Astrocyte of the spinal cord (primary cell): ENCODE results near the gene ABLIM1.
A peak's percentile ranks its signal among the peaks of the same experiment; 100 is the strongest.

Source experiments
- DNase-seq: peaks from one replicate; pipeline ENCODE4 v3.0.0; 2011; ENCODE audit warnings: low read depth, low spot score
- H3K4me3 ChIP-seq: 2 replicates; pipeline ENCODE4 v1.5.1; 2011; ENCODE audit warnings: low read depth, mild to moderate bottlenecking, low read length, moderate library complexity
- in situ Hi-C: cut with HindIII; loops from 2 replicates; pipeline ENCODE4 v1.10.0; 2017; ENCODE audit warnings: low sequenced_read_pairs
- TF ChIP-seq, protein P1 (sequence below): IDR thresholded peaks from 2 replicates; pipeline ENCODE4 v1.5.1; 2012; ENCODE audit warnings: low read depth, mild to moderate bottlenecking, low read length, inconsistent platforms

ABLIM1 gene

DNA sequence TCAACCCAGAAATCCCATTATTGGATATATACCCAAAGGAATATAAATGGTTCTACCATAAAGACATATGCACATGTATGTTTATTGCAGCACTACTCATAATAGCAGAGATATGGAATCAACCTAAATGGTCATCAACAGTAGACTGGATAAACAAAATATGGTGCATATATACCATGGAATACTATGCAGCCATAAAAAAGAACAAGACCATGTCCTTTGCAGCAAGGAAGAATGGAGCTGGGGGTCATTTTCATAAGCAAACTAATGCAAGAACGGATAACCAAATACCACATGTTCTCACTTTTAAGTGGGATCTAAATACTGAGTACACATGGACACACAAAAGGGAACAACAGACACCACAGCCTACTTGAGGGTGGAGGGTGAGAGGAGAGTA, 251.6 kb downstream of the ABLIM1 start:
- no peak for DNase-seq
- TF ChIP-seq, protein P1, sequence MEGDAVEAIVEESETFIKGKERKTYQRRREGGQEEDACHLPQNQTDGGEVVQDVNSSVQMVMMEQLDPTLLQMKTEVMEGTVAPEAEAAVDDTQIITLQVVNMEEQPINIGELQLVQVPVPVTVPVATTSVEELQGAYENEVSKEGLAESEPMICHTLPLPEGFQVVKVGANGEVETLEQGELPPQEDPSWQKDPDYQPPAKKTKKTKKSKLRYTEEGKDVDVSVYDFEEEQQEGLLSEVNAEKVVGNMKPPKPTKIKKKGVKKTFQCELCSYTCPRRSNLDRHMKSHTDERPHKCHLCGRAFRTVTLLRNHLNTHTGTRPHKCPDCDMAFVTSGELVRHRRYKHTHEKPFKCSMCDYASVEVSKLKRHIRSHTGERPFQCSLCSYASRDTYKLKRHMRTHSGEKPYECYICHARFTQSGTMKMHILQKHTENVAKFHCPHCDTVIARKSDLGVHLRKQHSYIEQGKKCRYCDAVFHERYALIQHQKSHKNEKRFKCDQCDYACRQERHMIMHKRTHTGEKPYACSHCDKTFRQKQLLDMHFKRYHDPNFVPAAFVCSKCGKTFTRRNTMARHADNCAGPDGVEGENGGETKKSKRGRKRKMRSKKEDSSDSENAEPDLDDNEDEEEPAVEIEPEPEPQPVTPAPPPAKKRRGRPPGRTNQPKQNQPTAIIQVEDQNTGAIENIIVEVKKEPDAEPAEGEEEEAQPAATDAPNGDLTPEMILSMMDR, result no peak
- H3K4me3 ChIP-seq, result no peak overlapping the region
- in situ Hi-C loops, result no loop called here

DNA sequence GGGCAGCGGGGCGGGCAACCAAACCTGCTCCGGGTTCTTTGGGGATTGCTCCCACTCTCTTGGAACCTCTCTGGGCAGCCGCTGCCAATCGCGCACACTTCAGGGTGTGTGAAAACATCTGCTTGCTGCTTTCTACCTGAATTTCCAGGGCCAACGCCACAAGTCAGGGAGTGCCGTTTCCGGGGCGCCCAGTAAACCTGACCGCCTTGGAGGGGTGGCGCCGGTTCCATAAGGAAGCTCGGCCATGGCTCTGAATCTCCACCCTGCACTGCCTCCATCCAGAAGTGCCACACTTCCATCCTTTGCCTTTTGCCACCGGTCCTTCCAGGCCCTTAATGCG, 253.1 kb downstream of the ABLIM1 start:
- DNase-seq, result no peak
- in situ Hi-C loops, result no loop called here
- TF ChIP-seq, protein P1, result no peak
- H3K4me3 ChIP-seq, result no peak overlapping the region

DNA sequence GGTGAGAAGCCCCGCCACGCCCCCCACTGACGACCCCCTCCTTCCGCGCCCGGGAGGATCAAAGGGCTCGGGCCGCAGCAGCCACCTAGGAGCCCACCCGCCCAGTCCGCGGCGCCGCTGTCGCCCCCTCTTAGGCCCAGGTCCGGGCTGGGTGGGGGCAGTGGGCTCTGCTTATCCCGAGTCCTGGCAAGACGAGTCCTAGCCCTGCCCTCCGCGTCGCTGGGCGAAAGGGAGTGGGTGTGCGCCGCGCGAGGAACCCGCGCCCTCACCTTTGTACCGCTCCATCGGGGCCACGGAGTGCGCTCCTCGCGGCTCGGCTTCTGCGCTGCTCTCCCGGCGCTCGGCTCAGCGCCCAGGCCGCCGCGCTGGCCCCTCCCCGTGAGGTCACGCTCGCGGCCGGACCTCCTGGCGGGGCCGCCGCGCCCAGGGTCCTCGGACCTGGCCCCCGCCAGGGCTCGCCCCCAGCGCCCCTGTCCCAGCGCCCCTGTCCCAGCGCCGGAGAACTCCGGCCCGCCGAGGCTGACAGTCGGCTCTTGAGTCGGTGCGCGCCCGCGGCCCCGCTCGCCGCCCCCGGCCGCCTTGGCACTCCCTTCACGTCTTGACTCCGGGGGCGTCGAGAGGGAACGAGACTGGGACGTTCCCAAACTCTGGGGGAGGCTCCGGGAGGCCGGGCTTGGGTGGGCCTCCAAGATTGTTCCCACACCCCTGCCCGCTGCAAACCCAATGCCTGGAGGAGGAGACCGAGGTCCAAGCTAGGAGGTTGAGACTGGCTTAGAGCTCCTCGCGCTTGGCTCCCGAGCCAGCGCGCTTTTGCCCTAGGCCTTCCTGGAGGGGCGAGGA, 253.7 kb downstream of the ABLIM1 start, which contains the start of gene AFAP1L2:
TSS of gene AFAP1L2 (minus strand) at position 332 of the 840 bp plus-strand sequence. CDS start at position 285, 47 bp downstream.
- in situ Hi-C loops, result no loop called here

DNA sequence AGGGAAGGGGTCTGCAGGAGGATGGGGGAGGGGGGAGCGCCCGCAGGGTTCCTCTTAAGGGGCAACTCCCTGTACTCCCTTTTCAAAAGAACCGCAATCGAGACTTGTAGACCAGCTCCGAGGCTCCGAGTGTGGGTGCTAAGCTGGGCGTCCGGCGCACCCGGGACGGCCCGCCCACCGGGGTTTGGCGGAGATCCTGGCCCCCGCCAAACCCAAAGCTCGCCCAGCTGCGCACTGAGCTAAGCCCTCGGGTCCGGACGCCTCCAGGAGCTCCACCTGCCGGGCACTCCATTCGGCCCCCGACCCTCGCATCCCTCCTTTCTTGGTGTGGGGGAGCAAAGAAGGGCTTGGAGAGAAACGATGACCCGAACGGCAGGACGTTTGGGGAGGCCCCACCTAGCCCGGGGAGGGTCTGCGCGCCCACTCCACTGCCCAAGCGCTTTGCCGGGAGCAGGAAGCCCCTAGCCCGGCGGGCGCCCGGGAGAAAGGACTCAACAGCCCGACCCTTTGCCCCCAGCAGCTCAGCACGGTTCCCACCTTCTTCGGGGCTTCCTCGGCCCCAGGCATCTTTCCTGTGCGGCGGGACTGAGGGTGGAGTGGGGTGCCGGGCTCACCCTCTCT, 254.4 kb downstream of the ABLIM1 start:
- no peak for DNase-seq
- in situ Hi-C loops, result no loop called here
- TF ChIP-seq, protein P1, result peak; percentile 26
- H3K4me3 ChIP-seq, result peak overlapping the region; percentile 53

More for the DNA sequence above, 253.7 kb downstream of the ABLIM1 start, which contains the start of gene AFAP1L2:
- H3K4me3 ChIP-seq, result peak within 1 kb of the TSS; percentile 53
- TF ChIP-seq, protein P1, result no peak
- DNase-seq, result no peak

DNA sequence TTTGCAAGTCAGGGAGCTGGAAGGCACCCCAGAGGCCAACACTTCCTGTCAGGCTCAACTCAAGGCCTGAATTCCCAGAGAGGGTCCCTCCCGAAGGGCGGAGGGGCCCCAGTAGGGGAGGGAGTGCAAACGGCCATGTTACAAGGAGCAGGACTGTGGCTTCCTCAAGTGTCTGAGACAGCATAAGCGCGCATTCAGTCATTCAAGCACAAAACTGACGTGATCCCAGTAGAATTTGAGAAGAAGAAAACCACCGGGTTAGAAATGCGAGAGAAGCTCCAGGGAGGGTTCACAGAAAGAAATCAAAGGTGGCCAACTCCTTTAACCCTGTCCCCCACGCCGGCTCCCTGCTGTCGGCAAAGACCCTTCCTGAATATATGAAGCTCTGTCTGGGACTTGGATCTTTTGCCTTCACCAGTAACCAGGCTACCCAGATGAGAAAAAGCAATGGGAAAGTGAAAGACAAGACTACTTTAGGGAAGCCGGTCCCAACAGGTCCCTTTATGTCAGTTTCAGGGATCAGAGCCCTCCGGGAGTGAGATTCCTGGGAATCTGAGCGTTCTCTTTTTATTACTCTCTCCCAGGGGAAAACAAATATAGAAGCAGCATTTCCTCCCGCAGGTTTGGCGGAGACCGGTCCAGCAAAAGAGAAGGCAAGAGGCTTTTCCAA, 255.1 kb downstream of the ABLIM1 start:
- TF ChIP-seq, protein P1, result no peak
- peak overlapping the region; percentile 53 for H3K4me3 ChIP-seq
- in situ Hi-C loops, result no loop called here
- DNase-seq, result no peak

DNA sequence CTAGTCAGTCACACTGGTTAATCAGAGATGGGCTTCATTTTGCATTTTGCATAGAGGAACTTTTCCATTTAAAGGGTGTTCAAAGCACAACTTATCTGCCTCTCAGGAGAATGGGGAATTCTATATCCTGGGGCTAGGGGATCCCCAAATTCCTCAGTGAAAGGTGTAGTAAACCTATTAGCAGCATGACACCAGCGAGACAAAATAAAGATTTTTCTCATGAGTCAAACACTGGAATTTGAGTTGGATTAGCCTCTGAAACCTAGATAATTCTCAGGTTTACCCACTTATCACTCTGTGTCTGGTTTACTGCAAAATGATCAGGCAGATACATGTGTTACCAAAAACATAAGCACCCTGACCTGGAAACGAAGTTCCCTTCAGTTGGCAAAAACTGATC, 255.8 kb downstream of the ABLIM1 start:
- DNase-seq, result no peak
- H3K4me3 ChIP-seq, result no peak overlapping the region
- in situ Hi-C loops, result no loop called here
- TF ChIP-seq, protein P1, result no peak
